Spleen (tissue), 11 donors: ENCODE data around the gene SLC19A2. TPM values are rescaled to one million over a fixed set of nuclear protein-coding genes. Genes with fewer than 3 reads are reported as not detected.

Experiments used
- DNase-seq: peaks from one replicate; pipeline ENCODE4 v3.0.0-alpha.2; 2020
- H3K27ac ChIP-seq, 8 donors: fragments of 200-600 bp; sonication (generic) in 7 of 8; 1 replicate in 4 of 8; 2 replicates in 4 of 8; pipeline versions ENCODE4 v1.5.0 to v1.8.0; 2016 to 2021; ENCODE audit warnings: inconsistent platforms in 4 of 8, mild to moderate bottlenecking in 4 of 8, moderate library complexity in 1 of 8
- H3K27me3 ChIP-seq, 7 donors: fragments of 200-600 bp; sonication (generic) in 6 of 7; replicated peaks in 1 of 7; 1 replicate in 4 of 7; 2 replicates in 3 of 7; pipeline versions ENCODE4 v1.5.0 to v1.8.0; 2016 to 2021; ENCODE audit warnings: inconsistent platforms in 3 of 7, mild to moderate bottlenecking in 1 of 7
- H3K36me3 ChIP-seq, 6 donors: fragments of 200-600 bp; sonication (generic) in 5 of 6; 1 replicate in 4 of 6; 2 replicates in 2 of 6; pipeline versions ENCODE4 v1.5.0 to v1.8.0; 2016 to 2021; ENCODE audit warnings: inconsistent platforms in 2 of 6
- H3K4me1 ChIP-seq, 6 donors: fragments of 200-600 bp; sonication (generic) in 5 of 6; 1 replicate in 3 of 6; 2 replicates in 3 of 6; pipeline versions ENCODE4 v1.5.0 to v1.8.0; 2016 to 2021; ENCODE audit warnings: inconsistent platforms in 3 of 6
- H3K4me3 ChIP-seq, 8 donors: fragments of 200-600 bp; sonication (generic) in 7 of 8; 1 replicate in 4 of 8; 2 replicates in 4 of 8; pipeline versions ENCODE4 v1.5.0 to v1.8.0; 2016 to 2021; ENCODE audit warnings: inconsistent platforms in 4 of 8, mild to moderate bottlenecking in 4 of 8, moderate library complexity in 2 of 8
- H3K9me3 ChIP-seq, 8 donors: fragments of 200-600 bp; sonication (generic) in 7 of 8; 1 replicate in 4 of 8; 2 replicates in 4 of 8; pipeline versions ENCODE4 v1.5.0 to v1.8.0; 2016 to 2021; ENCODE audit warnings: inconsistent platforms in 4 of 8
- CTCF ChIP-seq, 11 experiments: fragments of 200-600 bp in 7 of 11; fragments of 450-650 bp in 4 of 11; sonication (generic) in 4 of 11; IDR thresholded peaks in 8 of 11; conservative IDR thresholded peaks in 3 of 11; 1 replicate in 7 of 11; 2 replicates in 4 of 11; pipeline versions ENCODE4 v1.4.0 to v1.8.0; 2016 to 2021; ENCODE audit warnings: antibody characterized with exemption in 11 of 11, inconsistent platforms in 4 of 11, mild to moderate bottlenecking in 1 of 11
- POLR2A ChIP-seq, 3 donors: fragments of 450-650 bp; IDR thresholded peaks; one replicate each; pipeline ENCODE4 v1.5.1; 2017; ENCODE audit warnings: antibody characterized with exemption in 3 of 3, mild to moderate bottlenecking in 1 of 3
- POLR2AphosphoS5 ChIP-seq, 3 donors: sonication (generic); formaldehyde crosslinking; IDR thresholded peaks; one replicate each; pipeline ENCODE4 v1.5.1; 2017; ENCODE audit warnings: antibody characterized with exemption in 3 of 3
- WGBS, 5 donors: extraction: QIAGEN DNeasy Blood & Tissue Kit in 3 of 5; methylation state at CpG; one replicate each; pipeline versions ENCODE4 v1.1.5 to v1.1.7; 2013 to 2018; 5-methylcytosine and 5-hydroxymethylcytosine counted together
- intact Hi-C: fragments of 100-400 bp; cut with DNase I; formaldehyde crosslinking; loops from one replicate; pipeline ENCODE4 v1.15.0; 2023; ENCODE audit warnings: low total_unique reads
- polyA plus RNA-seq, 3 donors: library from polyadenylated mRNA; stranded (reverse); fragments of 200-250 nt; gene quantifications; one replicate each; pipeline ENCODE4 v1.2.1, GENCODE V29; 2013
- total RNA-seq, 7 donors: library from RNA; depleted of rRNA in 3 of 7; stranded (reverse); fragments of >200 nt in 3 of 7; fragmentation: NEBNext Ultra II Directional in 4 of 7; extraction: Animal tissue kit (Norgen Biotek cat#: 25700) in 4 of 7; gene quantifications; one replicate each; pipeline versions ENCODE4 v1.1.0 to v1.2.1, GENCODE V29; 2016 to 2021
- donor health status: healthy with polysubstance abuse.
- donor health status: DM: no; HTN: no; CAD: no; lungs with moderate emphysema.
- donor health status: DM: no; HTN: no; CAD: no.
- donor health status: Bipolar disorder and iron deficiency.
- donor health status: healthy.
- donor health status: DM: no; HTN: no; CAD: no.
- donor health status: DM: yes; HTN: yes; CAD: no.

SLC19A2 gene
- total and polyA plus RNA-seq, 10 donors: 2.0 to 6.7 (median 3.6) TPM

DNA sequence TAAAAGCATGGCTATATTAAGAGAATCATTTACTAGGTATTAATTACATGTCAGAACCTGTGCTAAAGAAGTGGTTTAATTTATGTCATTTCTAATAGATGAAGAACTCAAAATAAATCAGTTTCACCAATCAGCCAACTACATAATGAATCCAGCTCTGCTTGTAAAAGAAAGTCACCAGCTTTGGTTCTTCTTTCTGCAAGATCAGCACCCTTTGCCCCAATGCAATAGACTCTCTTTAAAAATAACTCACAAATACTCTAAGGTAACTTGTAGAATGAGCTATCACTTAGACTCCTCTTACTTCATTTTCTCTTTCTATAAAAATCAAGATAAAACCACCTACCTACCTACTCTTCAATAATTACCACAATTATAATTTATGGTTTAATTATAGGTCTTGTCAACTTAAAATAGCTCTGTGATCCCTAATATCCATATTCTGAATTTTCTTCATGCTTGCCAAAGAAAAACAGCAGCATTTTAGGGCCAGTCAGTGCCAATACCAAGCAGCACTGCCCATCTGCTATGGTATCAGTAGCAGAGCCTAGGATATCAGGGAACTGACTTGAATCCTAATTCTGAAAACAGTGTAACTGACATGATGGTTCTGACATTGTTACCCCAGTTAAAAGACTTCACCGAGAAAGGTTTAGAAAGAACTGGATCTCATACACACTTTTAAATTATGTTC, 11.3 kb downstream of the SLC19A2 start:
- H3K27me3 ChIP-seq: no peaks in the 10 kb centered on the region
- H3K36me3 ChIP-seq: peaks cover 0 to 21% (median 0%) of the 10 kb centered on the region in 6 donors
- no peaks in the 10 kb centered on the region for H3K9me3 ChIP-seq
- TF ChIP-seq POLR2A (IDR thresholded peaks at IDR 0.05) (no peak), CTCF (IDR thresholded peaks at IDR 0.05 in 8 of 11, conservative IDR thresholded peaks at IDR 0.05 in 3 of 11) (no peak), POLR2AphosphoS5 (IDR thresholded peaks at IDR 0.05) (no peak)
- intact Hi-C loops: no loop called here
- H3K4me3 ChIP-seq: no peak overlapping the region
- no peaks in the 10 kb centered on the region for H3K4me1 ChIP-seq
- DNase-seq: no peak
- H3K27ac ChIP-seq: no peak overlapping the region
- 93 to 100% (median 97%) methylated on average over 1 of the region's 1 CpG for WGBS, 5 donors

DNA sequence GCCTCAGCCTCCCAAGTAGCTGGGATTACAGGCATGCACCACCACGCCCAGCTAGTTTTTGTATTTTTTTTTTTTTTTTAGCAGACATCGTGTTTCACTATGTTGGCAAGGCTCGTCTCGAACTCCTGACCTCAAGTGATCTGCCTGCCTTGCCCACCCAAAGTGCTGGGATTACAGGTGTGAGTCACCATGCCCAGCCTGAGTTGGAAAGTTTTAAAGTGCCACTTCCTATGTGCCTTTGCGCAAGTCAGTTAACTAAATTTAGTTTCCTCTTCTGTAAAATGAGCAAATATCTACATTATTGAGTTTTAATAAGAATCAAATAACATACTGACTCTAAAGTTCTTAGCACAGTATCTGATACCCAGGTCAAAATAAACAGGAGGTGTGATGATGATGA, 12.4 kb downstream of the SLC19A2 start:
- intact Hi-C loops: no loop called here
- DNase-seq: no peak
- Histone ChIP-seq H3K27me3 (no peaks in the 10 kb centered on the region), H3K36me3 (peaks cover 0 to 24% (median 0%) of the 10 kb centered on the region in 6 donors), H3K9me3 (no peaks in the 10 kb centered on the region), H3K4me1 (no peaks in the 10 kb centered on the region), H3K4me3 (no peak overlapping the region), H3K27ac (no peak overlapping the region)
- 74 to 93% (median 84%) methylated on average over 5 of the region's 5 CpGs for WGBS, 5 donors
- no peak for TF ChIP-seq CTCF (IDR thresholded peaks at IDR 0.05 in 8 of 11, conservative IDR thresholded peaks at IDR 0.05 in 3 of 11)
- no peak for TF ChIP-seq POLR2A (IDR thresholded peaks at IDR 0.05)
- TF ChIP-seq POLR2AphosphoS5 (IDR thresholded peaks at IDR 0.05): no peak

GRCh38 chr1:169472738-169473137, 13.0 kb downstream of the SLC19A2 start:
- TF ChIP-seq POLR2A (IDR thresholded peaks at IDR 0.05) (no peak), CTCF (IDR thresholded peaks at IDR 0.05 in 8 of 11, conservative IDR thresholded peaks at IDR 0.05 in 3 of 11) (no peak), POLR2AphosphoS5 (IDR thresholded peaks at IDR 0.05) (no peak)
- no peaks in the 10 kb centered on the region for H3K27me3 ChIP-seq
- no peaks in the 10 kb centered on the region for H3K4me1 ChIP-seq
- no peak overlapping the region for H3K4me3 ChIP-seq
- no peaks in the 10 kb centered on the region for H3K9me3 ChIP-seq
- peaks cover 0 to 30% (median 0%) of the 10 kb centered on the region in 6 donors for H3K36me3 ChIP-seq
- WGBS, 5 donors: 95 to 96% (median 96%) methylated on average over 3 of the region's 3 CpGs
- no peak overlapping the region for H3K27ac ChIP-seq
- DNase-seq: no peak
- intact Hi-C loops: no loop called here

DNA sequence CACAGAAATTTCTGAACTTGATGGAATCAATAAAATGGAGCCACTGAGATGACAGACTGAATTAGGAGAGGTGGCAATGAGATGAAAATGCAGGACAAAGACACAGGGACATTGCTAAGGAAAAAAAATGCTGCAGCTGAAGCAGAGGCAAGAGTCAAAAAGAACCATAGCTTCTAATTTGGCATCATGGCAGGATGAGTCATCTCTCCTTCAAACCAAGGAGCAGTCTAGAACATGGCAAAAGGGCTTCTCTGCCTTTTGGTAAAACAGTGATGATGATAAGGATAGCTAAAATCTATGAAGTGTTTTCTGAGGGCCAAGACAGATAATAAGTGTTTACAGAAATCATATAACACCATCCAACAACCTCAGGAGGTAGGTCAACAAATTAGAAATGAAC, 16.8 kb downstream of the SLC19A2 start:
- Histone ChIP-seq H3K4me1 (no peaks in the 10 kb centered on the region), H3K27me3 (no peaks in the 10 kb centered on the region), H3K27ac (no peak overlapping the region), H3K36me3 (peaks cover 0 to 23% (median 0%) of the 10 kb centered on the region in 6 donors), H3K9me3 (no peaks in the 10 kb centered on the region), H3K4me3 (no peak overlapping the region)
- TF ChIP-seq POLR2AphosphoS5 (IDR thresholded peaks at IDR 0.05) (no peak), POLR2A (IDR thresholded peaks at IDR 0.05) (no peak), CTCF (IDR thresholded peaks at IDR 0.05 in 8 of 11, conservative IDR thresholded peaks at IDR 0.05 in 3 of 11) (no peak)
- DNase-seq: no peak
- intact Hi-C loops: loop anchor here (5.0 kb wide), 1 partner anchor 78 kb away; no protein-coding TSS in a partner anchor
